GM13977 (cell line): ENCODE measurements around the gene LTBP1.

ENCODE experiments used
- DNase-seq: peaks from one replicate; pipeline ENCODE4 v3.0.0; 2012; ENCODE audit warnings: low spot score
- CTCF ChIP-seq: IDR thresholded peaks from 2 replicates; pipeline ENCODE4 v1.5.1; 2012; ENCODE audit warnings: mild to moderate bottlenecking, control low read depth; ENCODE audit not compliant: insufficient read depth; ENCODE audit errors: extremely low read depth, missing control alignments
- in situ Hi-C: fragments of 300-500 bp; cut with MboI; formaldehyde crosslinking; loops from one replicate; pipeline ENCODE4 v1.12.0; 2022; ENCODE audit warnings: low sequenced_read_pairs, low pct_unique_long_range_greater_than_20kb, mixed read lengths, inconsistent platforms; ENCODE audit not compliant: unreplicated experiment

The LTBP1 gene

GRCh38 chr2:33340280-33340679, 393.5 kb downstream of the LTBP1 start:
- TF ChIP-seq CTCF, result no peak
- no peak for DNase-seq

GRCh38 chr2:33342171-33342570, 395.4 kb downstream of the LTBP1 start:
- no peak for TF ChIP-seq CTCF
- in situ Hi-C loops, result no loop called here
- no peak for DNase-seq

More at GRCh38 chr2:33340280-33340679, 393.5 kb downstream of the LTBP1 start:
- in situ Hi-C loops, result no loop called here

- no peak for DNase-seq
- in situ Hi-C loops, result no loop called here
- TF ChIP-seq CTCF, result no peak
These were observed 396.0 kb downstream of the LTBP1 start for GRCh38 chr2:33342705-33343104.

GRCh38 chr2:33343387-33343895, 396.7 kb downstream of the LTBP1 start:
- TF ChIP-seq CTCF, result no peak
- in situ Hi-C loops, result no loop called here
- no peak for DNase-seq

GRCh38 chr2:33344230-33344629, 397.5 kb downstream of the LTBP1 start:
- in situ Hi-C loops, result no loop called here
- DNase-seq, result no peak
- TF ChIP-seq CTCF, result no peak

GRCh38 chr2:33347856-33348255, 401.1 kb downstream of the LTBP1 start:
- in situ Hi-C loops, result no loop called here
- no peak for DNase-seq
- TF ChIP-seq CTCF, result no peak

GRCh38 chr2:33350632-33351031, 403.9 kb downstream of the LTBP1 start:
- in situ Hi-C loops, result loop anchor here (25.0 kb wide), 1 partner anchor 563 kb away; no protein-coding TSS in a partner anchor
- no peak for DNase-seq
- TF ChIP-seq CTCF, result no peak
